SIG-M5 treated with dmso at 0.1 percent for 504 hours (cell line): Measurements from ENCODE around the gene IRF2BPL.
A peak's percentile ranks its signal among the peaks of the same experiment; 100 is the strongest.

Source experiments
- DNase-seq: peaks from one replicate; lab custom pipeline; 2025; ENCODE audit not compliant: unreplicated experiment; lab: John Stamatoyannopoulos, UW

Gene IRF2BPL

DNA sequence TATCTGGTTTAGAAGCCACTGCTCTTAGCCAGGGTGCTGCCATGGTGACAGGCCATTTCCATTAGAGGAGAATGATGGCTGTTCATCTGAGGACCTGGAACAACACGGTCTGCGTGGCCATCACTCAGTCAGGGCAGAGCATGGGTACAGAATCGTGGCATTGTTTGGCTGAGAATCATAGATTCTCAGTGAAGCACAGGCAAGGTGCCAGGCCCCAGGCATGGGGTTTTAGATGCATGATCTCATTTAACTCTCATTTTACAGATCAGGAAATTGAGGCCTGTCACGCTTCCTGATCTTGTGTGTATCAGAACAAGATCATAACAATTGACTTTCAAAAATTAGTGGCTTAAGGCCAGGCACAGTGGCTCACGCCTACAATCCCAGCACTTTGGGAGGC is 26.8 kb upstream of the IRF2BPL start:
- DNase-seq = no peak

DNA sequence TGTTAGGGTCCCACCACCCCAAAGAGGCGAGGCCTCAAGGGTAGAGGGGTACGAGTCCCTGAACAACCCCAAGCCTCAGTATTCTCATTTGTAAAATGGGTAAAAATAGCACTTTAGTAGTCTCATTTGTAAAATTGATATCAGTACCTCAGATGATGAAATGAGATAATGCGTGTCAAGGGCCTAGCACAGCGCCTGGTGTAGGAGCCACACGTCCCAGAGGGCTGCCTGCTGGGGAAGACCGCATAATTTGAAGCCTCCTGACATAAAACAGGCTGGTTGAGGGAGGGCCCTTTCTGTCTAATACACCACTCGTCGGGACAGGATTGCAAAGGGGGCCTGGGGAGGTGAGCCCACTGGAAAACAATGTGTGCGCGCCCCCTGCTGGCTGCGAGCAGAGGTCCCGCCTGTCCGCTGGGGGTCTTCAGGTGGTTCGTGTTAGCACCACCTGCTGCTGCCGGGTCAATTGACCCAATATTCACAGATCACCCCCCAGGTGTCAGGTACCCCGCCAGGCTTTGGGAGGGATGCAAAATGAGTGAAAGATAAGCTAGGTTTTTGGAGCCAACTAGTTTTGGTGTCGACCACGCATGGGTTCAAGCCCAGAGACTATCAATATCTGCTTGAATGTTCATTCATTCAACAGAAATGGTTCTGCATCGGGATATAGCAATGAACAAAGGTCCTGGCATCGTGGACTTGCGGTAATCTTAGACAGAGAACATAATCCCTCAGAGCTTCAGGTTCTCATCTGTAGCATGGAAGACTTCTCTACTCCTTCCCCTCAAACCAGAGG is 24.7 kb upstream of the IRF2BPL start:
- peak; percentile 42 for DNase-seq

DNA sequence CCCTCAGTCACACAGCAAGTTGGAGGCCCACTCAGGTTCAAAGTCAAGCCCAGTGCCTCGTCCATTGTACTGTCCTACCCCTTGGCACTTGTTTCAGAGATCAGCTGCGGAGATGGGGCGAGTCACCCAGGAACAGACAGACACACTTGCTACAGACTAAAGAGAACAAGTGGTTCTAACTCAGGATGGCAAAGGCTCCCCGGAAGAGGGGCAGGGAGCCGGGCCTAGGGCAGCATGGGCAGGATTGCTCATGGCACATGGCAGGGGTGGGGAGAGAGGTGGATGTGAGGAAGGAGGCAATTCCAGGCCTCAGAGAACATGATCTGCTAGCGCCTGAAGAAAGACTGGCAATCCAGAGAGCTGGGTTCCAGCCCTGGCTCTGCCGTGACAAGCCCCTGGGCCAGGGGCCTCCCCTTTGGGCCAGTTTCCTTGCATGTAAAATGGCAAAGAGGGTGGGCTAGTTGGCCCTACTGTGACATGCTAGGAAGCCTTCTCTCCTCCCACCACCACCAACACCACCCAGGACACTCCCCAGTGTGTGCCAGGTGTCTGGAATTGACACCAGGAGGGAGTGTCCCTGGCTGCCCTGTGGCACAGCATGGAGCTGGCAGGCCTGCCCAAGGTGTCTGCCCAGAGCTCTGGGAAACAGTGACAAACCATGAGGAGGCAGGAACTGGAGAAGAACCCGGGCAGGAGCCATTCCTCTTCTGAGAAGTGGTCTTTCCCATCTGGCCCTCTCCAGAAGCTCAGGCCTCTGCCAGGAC is 24.0 kb upstream of the IRF2BPL start:
- DNase-seq = no peak

DNA sequence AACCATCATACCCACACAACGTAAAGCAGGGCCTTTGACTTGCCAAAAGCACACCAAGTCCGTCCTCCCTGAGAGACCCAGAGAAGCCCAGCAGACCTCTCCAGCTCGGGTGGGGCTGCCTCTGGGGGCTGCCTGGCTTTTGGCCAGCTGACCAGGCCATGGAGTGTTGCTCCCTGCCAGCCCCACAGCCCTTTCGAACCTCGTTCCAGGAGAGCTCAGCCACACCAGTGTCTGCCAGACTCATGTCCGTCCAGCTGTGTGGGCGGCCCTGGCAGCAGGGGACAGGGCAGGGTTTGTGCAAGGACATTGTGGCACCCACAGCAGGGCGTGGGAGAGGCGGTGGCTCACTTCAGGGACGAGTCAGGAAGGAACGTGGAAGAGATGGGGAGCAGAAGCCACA is 22.6 kb upstream of the IRF2BPL start:
- DNase-seq = no peak

DNA sequence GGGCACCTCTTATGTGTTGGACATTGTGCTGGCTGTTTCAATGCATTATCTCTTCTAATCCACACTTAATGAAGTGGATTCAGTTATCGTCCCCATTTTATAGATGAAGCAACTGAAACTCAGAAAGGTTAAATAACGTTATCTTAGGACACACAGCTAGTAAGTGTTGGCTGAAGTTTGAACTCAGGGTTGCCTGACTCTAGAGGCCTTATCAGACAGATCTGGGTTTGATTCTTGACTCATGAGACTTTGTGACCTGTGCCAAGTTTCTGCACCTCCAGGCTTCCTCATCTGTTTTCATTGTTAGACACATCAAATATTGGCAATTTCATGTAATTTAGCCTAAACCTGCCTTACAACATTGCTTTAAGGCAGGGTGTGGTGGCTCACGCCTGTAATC is 18.2 kb upstream of the IRF2BPL start:
- DNase-seq = no peak

DNA sequence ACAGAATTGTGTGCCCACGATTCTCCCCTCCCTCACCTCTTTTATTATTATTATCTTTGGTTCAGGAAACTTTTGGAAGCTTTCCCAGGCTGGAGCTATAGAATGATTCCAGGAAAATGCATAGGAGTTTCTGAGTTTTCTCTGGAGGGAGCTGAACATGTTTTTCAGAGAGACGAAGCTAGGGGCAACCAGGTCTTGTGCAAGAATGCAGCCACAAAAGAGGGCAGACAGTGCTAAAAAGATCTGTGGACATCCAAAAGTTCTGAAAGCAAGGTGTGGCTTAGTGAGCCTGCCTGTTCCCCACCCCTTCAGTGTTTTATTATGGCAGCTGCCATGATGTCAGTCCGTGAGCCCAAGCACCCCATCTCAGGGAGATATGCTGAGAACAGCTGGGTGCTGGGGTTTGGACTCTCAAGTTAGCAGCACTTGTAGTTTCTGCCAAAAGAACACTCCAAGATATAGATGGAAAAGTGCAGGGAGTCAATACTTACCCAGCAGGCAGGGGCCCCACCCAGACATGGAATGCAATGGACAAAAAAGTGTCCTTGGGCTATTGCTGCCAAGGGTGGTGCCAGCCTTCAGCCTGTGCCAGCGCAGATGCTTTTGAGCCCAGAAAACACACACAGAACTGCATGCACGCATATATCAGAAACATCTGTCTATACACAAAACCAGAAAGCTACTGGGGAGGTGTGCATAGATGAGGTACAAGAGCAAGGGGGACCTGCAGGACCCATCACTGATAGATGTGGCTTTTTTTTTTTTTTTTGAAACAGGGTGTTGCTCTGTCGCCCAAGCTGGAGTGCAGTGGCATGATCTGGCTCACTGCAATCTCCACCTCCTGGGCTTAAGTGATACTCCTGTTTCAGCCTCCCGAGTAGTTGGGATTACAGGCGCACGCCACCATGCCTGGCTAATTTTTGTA is 17.0 kb upstream of the IRF2BPL start:
- peak; percentile 33 for DNase-seq

DNA sequence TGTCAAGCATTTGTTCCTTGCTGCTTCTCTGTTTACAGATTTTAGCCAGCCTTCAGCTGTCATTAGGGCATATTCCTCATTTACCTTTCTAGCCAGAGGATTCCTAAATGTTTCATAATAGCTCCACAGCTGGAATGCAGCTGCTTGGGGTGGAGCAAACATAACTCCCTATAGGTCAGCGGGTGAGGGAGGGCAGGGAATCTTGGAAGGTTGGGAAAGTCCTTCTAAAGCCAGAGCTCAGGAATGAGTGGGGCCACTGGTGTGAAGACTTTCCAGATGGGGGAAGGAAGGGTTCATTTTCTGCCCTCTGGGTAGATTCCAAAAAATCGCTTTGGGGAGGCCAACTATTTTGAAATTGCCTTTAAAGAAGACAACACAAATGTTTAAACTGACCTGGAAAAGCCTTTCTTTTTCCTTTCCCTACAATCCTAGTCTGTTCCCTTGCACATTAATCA is 16.3 kb upstream of the IRF2BPL start:
- DNase-seq = no peak

DNA sequence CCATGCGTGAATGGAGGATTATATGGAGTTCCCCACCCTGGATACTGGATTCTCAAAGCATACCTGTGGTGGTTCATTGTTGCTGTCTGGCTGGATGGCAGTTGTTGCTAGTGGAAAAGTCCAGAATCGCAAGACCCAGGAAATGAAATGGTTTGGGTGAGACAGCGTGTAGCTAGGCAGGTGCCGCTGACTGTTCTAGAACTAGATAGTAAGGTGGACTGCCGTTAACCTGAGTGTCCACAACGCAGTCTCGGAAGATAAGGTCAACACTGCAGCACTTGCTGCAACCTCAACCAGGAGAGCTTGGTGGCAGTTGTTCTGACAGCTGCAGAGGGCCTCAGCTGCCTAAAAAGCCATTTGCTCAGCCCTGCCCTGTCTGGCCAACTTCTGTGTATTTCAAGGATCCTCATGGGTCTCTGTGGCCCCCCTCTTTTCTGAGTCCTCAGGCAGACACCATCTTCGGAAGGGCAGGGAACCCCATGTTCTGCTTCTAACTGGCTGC is 15.5 kb upstream of the IRF2BPL start:
- no peak for DNase-seq

DNA sequence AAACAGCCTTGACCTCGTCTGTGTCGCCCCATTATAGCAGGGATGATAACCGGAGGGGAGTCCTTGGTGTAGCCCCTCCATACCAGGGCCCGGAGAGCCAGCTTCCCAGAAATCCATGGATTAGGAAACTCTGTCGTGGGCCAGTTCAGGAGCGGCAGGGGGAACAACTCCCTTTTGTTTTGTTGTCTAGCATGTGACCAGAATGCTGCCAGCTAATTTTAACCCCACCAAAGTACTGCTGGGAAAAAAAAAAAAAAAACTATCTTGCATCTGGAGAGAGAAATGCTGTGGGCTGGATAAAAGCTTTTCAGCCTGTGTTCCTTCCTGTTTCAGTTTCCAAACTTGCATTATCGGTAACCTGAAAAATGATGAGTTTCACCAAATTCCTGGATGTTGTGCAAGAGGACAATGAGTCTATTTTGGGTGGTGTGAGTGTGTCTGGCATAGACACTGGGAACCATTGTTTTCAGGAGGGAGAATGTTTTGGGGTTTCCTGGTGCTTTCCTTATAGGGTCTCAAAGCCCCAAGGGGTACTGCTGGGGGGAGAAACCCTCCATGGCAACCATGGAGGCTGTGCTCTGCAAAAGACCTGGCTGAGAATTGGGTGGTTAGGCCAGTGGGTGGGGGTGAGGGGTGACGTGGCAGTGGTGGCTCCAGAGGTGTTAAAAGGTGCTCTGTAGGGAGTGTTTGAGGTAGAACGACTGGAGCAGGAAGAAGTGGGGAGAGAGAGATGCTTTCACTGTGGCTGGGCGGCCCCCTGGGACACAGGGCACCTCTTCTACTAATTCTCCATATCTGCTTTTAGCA is 14.9 kb upstream of the IRF2BPL start:
- DNase-seq = peak; percentile 93

DNA sequence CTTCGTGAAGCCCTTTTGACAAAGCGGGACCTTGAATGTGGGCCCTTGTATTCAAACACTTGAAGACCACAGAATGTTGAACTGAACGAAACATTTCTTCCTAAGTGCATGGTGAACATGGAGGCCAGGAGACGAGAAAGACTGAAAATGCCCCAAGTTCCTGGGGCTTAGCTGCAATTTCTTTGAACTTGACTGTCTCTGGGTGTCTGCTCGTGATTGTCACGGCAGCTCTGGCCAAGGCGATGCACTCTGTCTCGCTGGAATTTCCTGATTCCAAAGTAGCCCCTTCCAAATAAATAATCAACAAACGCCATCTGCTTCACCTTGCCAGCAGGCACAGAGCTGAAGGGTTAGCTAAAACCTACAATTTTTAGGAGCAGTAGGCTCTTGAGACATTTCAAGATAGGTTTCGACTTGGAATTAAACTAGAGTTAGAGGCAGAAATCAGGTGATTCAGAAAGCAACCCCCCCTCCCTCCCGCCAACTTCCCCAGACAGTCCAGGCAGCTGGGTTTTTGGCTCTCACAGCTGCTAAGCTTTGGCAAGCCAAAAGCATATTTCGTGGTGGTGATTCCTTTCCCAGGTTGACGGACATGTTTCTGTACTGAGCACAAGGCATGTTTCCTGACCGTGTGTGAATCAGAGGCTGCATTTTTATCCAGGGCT is 13.5 kb upstream of the IRF2BPL start:
- no peak for DNase-seq

DNA sequence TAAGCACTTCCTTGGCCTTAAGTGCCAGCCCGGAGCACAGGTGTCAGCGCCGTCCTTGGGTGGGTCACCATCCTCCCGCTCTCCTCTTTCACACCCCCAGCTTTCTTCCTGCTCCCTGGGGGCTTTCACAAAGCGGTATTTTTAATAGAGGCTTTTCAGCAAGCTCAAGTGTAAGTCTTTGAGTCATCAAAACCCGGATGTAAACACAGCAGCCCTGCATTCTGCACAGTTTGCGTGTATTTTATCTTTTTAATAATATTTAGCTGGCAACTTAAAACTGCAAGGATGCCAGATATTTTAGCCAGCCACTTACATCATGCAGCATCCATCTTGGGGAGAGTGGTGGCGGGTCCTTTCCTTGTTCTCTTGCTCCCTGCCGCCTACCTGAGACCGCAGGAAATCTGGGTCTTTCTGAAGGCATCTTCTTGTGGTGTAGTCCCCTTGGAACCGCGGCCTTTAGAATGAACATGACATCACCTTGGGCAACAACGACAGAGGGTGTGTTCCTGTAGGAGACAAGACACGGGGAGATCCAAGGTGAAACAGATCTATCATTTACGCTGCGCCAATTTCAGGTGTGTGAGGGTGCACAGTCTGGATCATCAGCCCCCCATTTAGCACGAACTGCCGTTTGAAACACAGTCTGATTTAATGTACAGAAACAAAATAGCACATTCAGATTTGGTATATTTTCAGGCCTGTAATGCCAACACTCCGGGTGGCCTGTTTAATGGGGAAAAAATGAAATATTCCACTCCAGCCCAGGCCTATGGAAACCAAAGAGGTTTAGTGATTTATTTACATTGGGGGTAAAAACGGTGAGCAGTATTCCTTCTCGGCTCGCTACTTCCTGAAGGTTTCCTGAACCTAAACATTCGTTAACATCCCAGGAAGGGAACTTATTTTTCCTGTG is 12.5 kb upstream of the IRF2BPL start:
- DNase-seq = no peak

DNA sequence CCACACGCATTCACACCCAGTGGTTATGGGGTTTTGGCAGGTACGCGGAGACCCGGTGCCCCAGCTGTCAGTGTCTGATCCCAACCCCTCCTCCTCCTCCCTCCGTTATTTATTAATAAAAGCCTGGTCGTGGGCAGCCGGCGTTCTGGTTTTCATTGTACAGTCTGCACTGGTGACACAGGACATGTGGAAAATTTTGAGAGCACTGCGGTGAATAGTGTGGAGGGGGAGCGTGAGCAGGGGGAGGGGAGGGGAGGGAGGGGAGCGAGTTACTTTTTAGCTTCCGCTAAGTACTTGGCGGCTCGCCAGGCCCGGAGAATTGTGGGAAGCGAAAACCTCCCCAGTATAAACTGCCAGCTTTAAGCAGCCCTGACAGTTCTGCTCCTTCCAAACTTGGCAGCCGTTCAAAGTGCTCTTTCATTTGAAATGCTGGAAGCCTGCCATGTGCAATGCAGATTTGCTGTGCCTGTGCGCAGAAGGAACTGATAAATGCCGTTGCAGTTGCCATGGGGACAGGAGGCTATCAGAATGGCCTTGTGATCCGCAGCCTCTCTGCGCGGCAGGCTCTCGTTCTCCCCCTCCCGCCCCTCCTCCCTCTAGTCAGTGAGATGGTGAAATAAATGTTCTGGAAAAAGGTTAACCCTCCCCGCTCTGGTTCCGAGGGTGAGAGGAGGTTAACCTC is 11.7 kb upstream of the IRF2BPL start:
- peak; percentile 93 for DNase-seq

DNA sequence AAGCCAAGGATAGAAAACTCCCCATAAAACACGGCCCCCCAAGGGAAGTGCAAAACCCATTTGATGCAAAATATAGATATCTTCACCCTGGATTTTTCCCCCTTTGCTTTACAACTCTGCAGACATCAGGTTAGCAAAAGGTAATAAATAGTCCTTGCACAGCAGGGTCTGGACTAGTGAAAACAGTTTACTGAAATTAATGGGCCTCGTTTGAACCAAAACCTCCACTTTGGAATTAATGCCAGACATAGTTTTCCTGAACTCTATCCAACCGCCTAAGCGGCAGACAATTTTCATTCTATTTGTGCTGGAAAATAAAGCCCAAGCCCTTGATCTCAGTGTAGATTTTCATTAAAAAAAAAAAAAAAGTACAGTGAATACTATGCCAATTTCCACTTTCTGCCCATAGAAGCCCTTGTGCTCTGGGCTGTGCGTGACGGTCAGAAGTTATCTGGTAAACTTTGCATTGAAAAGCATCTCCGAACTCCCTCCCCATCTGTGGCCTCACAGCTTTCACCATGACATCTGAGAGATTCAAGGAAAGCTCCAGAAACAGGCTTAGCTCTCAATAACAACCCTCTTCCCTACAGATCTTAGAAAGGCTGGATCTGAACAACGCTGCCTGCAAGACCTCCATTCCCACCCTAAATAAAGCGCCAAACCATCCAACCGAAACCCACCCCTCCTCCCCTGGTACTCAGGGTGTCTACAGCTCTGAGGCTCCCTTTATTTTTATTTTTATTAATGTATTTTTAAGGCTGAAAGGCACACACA is 11.0 kb upstream of the IRF2BPL start:
- DNase-seq = no peak

DNA sequence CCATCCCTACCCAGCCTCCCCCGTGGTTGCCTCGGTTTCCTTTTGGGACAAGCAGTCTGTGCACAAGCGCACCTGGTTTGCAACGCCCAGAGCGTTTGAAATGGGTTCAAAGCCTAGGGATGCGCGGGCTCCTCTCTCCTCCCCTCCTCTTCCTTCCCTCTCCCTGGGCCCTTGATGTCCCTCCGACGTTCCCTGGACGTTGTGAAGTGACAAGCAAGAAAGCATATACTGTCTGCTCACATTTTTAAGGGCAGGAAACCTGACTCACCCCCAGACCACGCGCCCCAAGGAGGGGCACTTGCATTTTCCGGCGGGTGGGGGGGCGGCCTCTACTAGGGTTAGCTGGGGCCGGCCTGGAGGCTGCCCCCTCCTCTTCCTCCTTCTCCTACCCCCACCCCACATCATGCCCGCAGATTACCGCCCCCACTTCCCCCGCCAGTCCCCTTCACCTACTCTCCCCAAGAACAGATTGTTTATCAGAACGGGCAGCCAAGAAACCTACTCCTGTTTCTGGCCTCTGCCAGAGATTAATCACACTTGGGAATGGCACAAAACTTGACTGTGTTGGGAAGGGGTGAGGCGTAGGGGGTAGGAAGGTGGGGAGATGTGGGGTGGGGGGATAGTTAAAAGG is 9.5 kb upstream of the IRF2BPL start:
- DNase-seq = no peak

DNA sequence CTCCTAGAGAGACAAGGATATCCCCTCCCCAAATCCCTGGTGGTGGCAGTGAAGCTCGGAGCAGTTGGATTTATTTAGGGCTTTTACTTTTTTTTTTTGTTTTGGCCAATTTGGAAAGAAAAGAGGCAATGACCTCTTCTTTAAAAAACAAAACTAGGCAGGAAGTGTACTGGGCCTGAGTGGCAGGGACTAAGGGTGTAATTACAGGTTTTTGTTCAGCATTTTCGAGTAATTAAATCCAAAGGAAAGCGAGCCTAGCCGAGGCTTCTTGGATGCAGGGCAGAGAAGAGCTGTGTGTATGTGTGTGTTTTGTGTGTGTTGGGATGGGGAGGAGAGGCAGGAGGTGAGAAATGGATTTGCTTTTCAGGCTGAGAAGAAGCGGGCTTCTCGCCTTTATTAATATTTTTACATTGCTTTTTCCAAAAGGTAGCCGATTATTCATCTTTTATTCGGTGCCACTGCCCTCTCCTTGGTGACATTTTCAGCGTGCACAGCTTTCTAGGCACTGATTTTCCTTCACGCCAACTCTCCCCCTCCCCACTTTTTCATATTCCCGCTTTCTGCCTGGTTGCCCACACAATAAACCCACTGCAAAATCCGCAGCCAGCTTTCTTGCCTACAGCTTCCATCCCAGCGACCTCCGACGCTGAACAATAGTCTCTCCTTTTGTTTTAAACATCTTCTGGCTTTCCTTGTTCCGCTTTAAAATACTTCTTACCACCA is 8.9 kb upstream of the IRF2BPL start:
- no peak for DNase-seq

DNA sequence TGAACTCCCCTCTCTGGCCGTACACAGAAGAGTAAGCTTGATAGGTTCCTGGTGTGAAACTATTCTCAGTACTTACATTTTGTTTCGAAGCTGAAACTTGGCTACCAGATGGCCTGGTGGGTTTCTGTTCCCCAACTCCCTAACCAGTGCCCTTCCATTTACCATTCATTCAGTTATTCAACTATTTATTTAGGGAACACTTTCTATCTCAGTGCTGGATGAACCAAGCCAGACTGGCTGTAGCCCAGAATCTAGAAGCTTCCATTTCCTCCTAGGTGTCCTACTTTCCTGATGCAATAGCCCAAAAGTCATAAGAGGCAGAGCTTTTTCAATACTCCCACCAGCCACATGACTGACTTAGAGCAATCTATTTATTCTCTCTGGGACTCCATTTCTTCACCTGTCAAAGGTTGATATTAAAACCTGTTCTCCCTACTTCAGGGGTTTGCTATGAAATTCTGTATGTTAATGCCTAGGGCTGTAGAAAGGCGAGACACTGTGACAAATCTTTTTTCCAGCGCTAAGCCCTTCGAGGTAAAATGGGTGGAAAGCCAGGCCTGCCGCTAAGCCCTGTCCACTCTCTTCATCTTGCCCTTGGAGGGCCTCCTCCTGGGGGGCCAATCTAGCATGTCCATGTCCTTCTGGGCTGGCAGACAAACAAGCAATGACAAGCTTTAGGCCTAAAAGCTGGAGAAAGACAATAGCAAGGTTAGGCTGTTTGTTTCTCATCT is 8.1 kb upstream of the IRF2BPL start:
- DNase-seq = no peak
